Pulmonary artery endothelial cell (primary cell): ENCODE data around the gene CASTOR1. TPM values are rescaled to one million over a fixed set of nuclear protein-coding genes. Genes with fewer than 3 reads are reported as not detected.

Experiments used
- DNase-seq: peaks from one replicate; pipeline ENCODE4 v3.0.0-alpha.2; 2011; ENCODE audit warnings: low read depth, low spot score
- total RNA-seq: library from RNA; depleted of rRNA; stranded (reverse); fragments of >200 nt; gene quantifications from 2 replicates; pipeline ENCODE4 v1.2.3, GENCODE V29; 2014

The CASTOR1 gene
- total RNA-seq, 1 donor from 2014 or later = 9.5 TPM

GRCh38 chr22:30245985-30246813 is 43.1 kb downstream of the CASTOR1 start, which contains the start of gene LIF:
LIF (minus strand) TSS chr22:30246759; CDS start chr22:30246695, 64 bp downstream.
- no peak for DNase-seq

- no peak for DNase-seq
Observed at GRCh38 chr22:30245181-30245984, 43.9 kb downstream of the CASTOR1 start.

- DNase-seq = no peak
Observed at GRCh38 chr22:30244641-30245040, 44.7 kb downstream of the CASTOR1 start.

GRCh38 chr22:30244066-30244465 is 45.2 kb downstream of the CASTOR1 start:
- no peak for DNase-seq

GRCh38 chr22:30243661-30244060 is 45.6 kb downstream of the CASTOR1 start:
- no peak for DNase-seq

- DNase-seq = no peak
Observed at GRCh38 chr22:30241576-30242371, 47.5 kb downstream of the CASTOR1 start.

- DNase-seq = no peak
Observed at GRCh38 chr22:30240541-30241417, 48.5 kb downstream of the CASTOR1 start.

- DNase-seq = no peak
Observed at GRCh38 chr22:30239488-30240405, 49.6 kb downstream of the CASTOR1 start.

GRCh38 chr22:30238661-30239487 is 50.4 kb downstream of the CASTOR1 start:
- no peak for DNase-seq

GRCh38 chr22:30238136-30238535 is 51.2 kb downstream of the CASTOR1 start:
- DNase-seq = no peak

GRCh38 chr22:30236875-30237274 is 52.4 kb downstream of the CASTOR1 start:
- DNase-seq = no peak

- no peak for DNase-seq
Observed at GRCh38 chr22:30235687-30236170, 53.6 kb downstream of the CASTOR1 start.

Other genes with a start within 250 kb of the CASTOR1 start
- not detected in 2 replicates for gene HORMAD2, start 209.0 kb downstream of the CASTOR1 start, total RNA-seq
- 0.63 and 0.66 TPM in 2 replicates for gene LIF, start 42.7 kb downstream of the CASTOR1 start, total RNA-seq
- gene OSM, start 22.7 kb downstream of the CASTOR1 start, total RNA-seq = not detected in 2 replicates
- gene TBC1D10A, start 37.4 kb upstream of the CASTOR1 start, total RNA-seq = 6.9 and 9.2 TPM in 2 replicates
- gene SF3A1, start 67.4 kb upstream of the CASTOR1 start, total RNA-seq = 18.7 and 29.6 TPM in 2 replicates
- 1.3 and 1.6 TPM in 2 replicates for gene CCDC157, start 67.5 kb upstream of the CASTOR1 start, total RNA-seq
- gene RNF215, start 97.9 kb upstream of the CASTOR1 start, total RNA-seq = 16.8 and 18.1 TPM in 2 replicates
- 34.5 and 35.0 TPM in 2 replicates for gene SEC14L2, start 107.5 kb upstream of the CASTOR1 start, total RNA-seq
- 32.2 and 43.2 TPM in 2 replicates for gene MTFP1, start 136.3 kb upstream of the CASTOR1 start, total RNA-seq
- gene SEC14L3, start 182.5 kb upstream of the CASTOR1 start, total RNA-seq = not detected in 2 replicates
- not detected in 2 replicates for gene SEC14L4, start 216.2 kb upstream of the CASTOR1 start, total RNA-seq